Measurements from ENCODE around the gene SPATA22. TPM values are rescaled to one million over a fixed set of nuclear protein-coding genes. Genes with fewer than 3 reads are reported as not detected.

Gene SPATA22
- total RNA-seq, 1 donor from 2014 or later: not detected

DNA sequence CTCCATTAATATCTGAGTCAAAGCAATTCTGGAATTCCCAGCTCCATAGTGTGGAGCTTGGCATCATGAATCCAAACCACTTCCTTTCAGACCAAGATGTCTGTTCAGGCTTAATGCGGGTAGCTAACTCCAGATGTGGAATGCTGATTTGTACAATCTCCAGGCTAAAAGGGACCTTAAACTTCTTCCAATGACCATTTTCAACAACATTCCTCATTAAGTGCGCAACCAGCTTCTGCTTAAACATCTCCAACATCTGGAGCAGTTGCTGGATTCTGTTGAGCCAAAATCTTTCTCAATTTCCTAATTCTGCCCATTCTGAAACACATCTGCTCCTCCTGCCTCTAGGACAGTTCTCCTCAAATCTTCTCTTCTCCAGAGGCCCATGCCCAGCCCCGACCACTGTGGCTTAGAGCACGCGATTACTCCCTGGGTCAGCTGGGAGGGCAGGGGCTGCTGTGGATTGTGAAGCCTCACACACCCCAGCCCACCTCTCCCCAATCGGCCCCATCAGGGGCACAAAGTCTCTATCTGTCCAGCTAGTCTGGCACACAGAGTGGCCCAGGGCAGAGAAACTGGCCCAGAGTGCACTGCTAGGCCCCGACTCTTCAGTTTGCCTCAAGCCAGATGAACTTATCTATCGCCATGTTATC, 40.4 kb upstream of the SPATA22 start:
- Mint-ChIP-seq H3K4me3 (ENCODE audit: low read depth) (no peak overlapping the region), H3K9me3 (ENCODE audit: low read depth) (peaks cover 3% of the 10 kb centered on the region), H3K4me1 (ENCODE audit: low read depth) (peaks cover 10% of the 10 kb centered on the region), H3K27ac (no peak overlapping the region), H3K27me3 (no peaks in the 10 kb centered on the region), H3K36me3 (ENCODE audit: insufficient read depth) (no peaks in the 10 kb centered on the region)
- no peak for DNase-seq (ENCODE audit: low spot score, unreplicated experiment)
- TF ChIP-seq, protein P1, sequence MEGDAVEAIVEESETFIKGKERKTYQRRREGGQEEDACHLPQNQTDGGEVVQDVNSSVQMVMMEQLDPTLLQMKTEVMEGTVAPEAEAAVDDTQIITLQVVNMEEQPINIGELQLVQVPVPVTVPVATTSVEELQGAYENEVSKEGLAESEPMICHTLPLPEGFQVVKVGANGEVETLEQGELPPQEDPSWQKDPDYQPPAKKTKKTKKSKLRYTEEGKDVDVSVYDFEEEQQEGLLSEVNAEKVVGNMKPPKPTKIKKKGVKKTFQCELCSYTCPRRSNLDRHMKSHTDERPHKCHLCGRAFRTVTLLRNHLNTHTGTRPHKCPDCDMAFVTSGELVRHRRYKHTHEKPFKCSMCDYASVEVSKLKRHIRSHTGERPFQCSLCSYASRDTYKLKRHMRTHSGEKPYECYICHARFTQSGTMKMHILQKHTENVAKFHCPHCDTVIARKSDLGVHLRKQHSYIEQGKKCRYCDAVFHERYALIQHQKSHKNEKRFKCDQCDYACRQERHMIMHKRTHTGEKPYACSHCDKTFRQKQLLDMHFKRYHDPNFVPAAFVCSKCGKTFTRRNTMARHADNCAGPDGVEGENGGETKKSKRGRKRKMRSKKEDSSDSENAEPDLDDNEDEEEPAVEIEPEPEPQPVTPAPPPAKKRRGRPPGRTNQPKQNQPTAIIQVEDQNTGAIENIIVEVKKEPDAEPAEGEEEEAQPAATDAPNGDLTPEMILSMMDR (IDR thresholded peaks at IDR 0.05; ENCODE audit: unreplicated experiment): no peak

DNA sequence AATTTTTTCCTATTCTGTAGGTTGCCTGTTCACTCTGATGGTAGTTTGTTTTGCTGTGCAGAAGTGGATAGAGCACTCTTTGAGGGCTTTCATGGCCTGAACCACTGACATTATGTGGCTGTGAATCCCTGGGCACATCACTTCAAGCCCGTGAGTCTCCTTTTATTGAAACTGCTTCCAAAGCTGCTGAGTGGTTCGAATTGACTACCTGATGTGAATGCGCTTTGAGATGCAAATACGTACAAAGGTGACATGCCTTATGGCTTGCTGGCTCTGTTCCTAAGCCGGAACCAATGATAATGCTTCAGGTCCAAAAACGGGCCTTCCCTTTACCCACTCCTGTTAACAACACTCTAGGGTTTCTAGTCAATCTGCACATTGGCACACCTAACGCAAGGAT, 38.5 kb upstream of the SPATA22 start:
- no peak overlapping the region for H3K4me3 Mint-ChIP-seq (ENCODE audit: low read depth)
- peaks cover 3% of the 10 kb centered on the region for H3K9me3 Mint-ChIP-seq (ENCODE audit: low read depth)
- TF ChIP-seq, protein P1 (IDR thresholded peaks at IDR 0.05; ENCODE audit: unreplicated experiment): no peak
- H3K36me3 Mint-ChIP-seq (ENCODE audit: insufficient read depth): no peaks in the 10 kb centered on the region
- no peak for DNase-seq (ENCODE audit: low spot score, unreplicated experiment)
- H3K4me1 Mint-ChIP-seq (ENCODE audit: low read depth): peaks cover 10% of the 10 kb centered on the region
- H3K27me3 Mint-ChIP-seq: no peaks in the 10 kb centered on the region
- H3K27ac Mint-ChIP-seq: no peak overlapping the region

DNA sequence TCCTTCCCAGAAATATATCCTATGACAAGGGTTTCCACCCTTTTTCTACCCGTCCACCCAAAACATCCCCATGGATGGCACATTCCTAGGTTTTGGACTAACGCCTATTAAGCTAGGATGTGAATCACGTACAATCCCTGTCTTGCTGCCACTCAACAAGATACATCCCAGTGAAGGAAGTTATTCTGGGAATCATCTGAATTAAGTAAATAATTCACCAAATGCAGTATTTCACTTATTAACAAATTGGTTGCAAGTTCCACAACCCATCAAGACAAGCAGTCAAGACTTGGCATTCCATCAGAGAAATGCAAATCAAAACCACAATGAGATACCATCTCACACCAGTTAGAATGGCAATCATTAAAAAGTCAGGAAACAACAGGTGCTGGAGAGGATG, 36.2 kb upstream of the SPATA22 start:
- no peaks in the 10 kb centered on the region for H3K36me3 Mint-ChIP-seq (ENCODE audit: insufficient read depth)

DNA sequence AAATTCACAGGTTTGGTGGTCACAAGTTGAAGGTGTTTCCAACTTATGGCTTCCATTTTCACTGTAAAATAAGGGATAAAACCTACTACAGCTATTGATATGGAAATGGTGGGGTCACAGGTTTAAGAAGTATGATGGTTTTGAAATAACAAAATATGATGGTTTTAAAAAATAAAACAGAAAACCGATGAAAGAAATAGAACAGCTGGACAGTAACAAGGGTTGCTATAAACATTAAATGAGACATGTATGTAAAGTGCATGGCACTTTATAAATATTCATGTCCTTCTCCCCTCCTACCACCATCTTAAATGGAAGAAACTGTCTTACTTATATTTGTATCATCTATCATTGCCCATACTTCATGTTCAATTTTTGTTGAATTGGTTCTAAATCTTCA, 35.5 kb upstream of the SPATA22 start:
- Mint-ChIP-seq H3K9me3 (ENCODE audit: low read depth) (peaks cover 3% of the 10 kb centered on the region), H3K27me3 (no peaks in the 10 kb centered on the region), H3K4me1 (ENCODE audit: low read depth) (no peaks in the 10 kb centered on the region), H3K36me3 (ENCODE audit: insufficient read depth) (no peaks in the 10 kb centered on the region), H3K4me3 (ENCODE audit: low read depth) (no peak overlapping the region), H3K27ac (no peak overlapping the region)
- DNase-seq (ENCODE audit: low spot score, unreplicated experiment): no peak
- TF ChIP-seq, protein P1 (IDR thresholded peaks at IDR 0.05; ENCODE audit: unreplicated experiment): no peak

More for the DNA sequence above, 36.2 kb upstream of the SPATA22 start:
- DNase-seq (ENCODE audit: low spot score, unreplicated experiment): no peak
- TF ChIP-seq, protein P1 (IDR thresholded peaks at IDR 0.05; ENCODE audit: unreplicated experiment): no peak
- H3K9me3 Mint-ChIP-seq (ENCODE audit: low read depth): peaks cover 3% of the 10 kb centered on the region
- H3K27ac Mint-ChIP-seq: no peak overlapping the region
- H3K4me1 Mint-ChIP-seq (ENCODE audit: low read depth): peaks cover 7% of the 10 kb centered on the region
- no peak overlapping the region for H3K4me3 Mint-ChIP-seq (ENCODE audit: low read depth)
- no peaks in the 10 kb centered on the region for H3K27me3 Mint-ChIP-seq

DNA sequence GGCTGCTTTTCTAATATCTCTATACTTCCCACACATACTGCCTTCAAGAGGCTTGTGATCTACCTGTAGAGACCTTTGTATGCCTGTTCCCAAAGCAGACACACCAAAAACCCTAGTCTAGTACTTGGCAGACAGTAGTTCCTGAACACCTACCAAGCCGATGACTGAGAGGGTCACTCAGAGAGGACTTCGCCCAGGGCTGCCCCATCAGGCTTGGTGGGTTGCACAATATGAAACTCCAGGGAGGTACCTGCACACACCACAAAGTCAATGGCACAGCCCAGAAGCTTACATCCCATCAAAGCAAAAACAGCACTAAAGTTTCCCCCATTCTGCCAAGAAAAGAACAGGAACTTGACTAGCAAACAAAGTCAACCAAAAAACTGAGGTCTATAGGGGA, 34.4 kb upstream of the SPATA22 start:
- no peak for DNase-seq (ENCODE audit: low spot score, unreplicated experiment)
- Mint-ChIP-seq H3K36me3 (ENCODE audit: insufficient read depth) (peaks cover 2% of the 10 kb centered on the region), H3K27ac (no peak overlapping the region), H3K9me3 (ENCODE audit: low read depth) (peaks cover 6% of the 10 kb centered on the region), H3K4me1 (ENCODE audit: low read depth) (no peaks in the 10 kb centered on the region), H3K27me3 (no peaks in the 10 kb centered on the region), H3K4me3 (ENCODE audit: low read depth) (no peak overlapping the region)
- TF ChIP-seq, protein P1 (IDR thresholded peaks at IDR 0.05; ENCODE audit: unreplicated experiment): no peak
